SK-N-SH (cell line): ENCODE results near the gene HAO2. TPM values are rescaled to one million over a fixed set of nuclear protein-coding genes. Genes with fewer than 3 reads are reported as not detected.

Experiments used
- CTCF ChIA-PET: fragments of 300-600, 350-600 bp; formaldehyde crosslinking; extraction: SDS; loops from one replicate; lab custom pipeline; 2021; lab: Yijun Ruan, JAX
- POLR2A ChIA-PET: fragments of 350-600 bp; sonication (Branson Sonifier 250); formaldehyde crosslinking; extraction: SDS; loops from one replicate; lab custom pipeline; 2020; ENCODE audit warnings: antibody characterized with exemption, inconsistent platforms; lab: Yijun Ruan, JAX
- DNase-seq: peaks from one replicate; pipeline ENCODE4 v3.0.0; 2012
- H2AFZ ChIP-seq: fragments of 200-600 bp; sonication (generic); 2 replicates; pipeline ENCODE4 v1.8.1; 2016; ENCODE audit warnings: antibody characterized with exemption, mild to moderate bottlenecking, low read depth
- H3F3A ChIP-seq: fragments of 200-600 bp; sonication (generic); replicated peaks from 2 replicates; pipeline ENCODE3; 2016; ENCODE audit warnings: antibody characterized with exemption, mild to moderate bottlenecking; ENCODE audit not compliant: insufficient read depth
- H3K27ac ChIP-seq, 2 experiments: fragments of 200-500 bp in 1 of 2; fragments of 200-600 bp in 1 of 2; sonication (Bioruptor generic) in 1 of 2; sonication (generic), shearing (Covaris generic) in 1 of 2; 2 replicates each; pipeline versions ENCODE4 v1.5.1 to v1.6.1; 2014 to 2016; ENCODE audit warnings: low read depth in 2 of 2, inconsistent platforms in 1 of 2, low read length in 1 of 2, mild to moderate bottlenecking in 1 of 2, mixed read lengths in 1 of 2
- H3K27me3 ChIP-seq: fragments of 200-600 bp; sonication (generic), shearing (Covaris generic); 2 replicates; pipeline ENCODE4 v1.6.1; 2016; ENCODE audit warnings: mixed run types; ENCODE audit not compliant: insufficient read depth
- H3K36me3 ChIP-seq, 2 experiments: fragments of 200-500 bp in 1 of 2; fragments of 200-600 bp in 1 of 2; sonication (Bioruptor generic) in 1 of 2; sonication (generic) in 1 of 2; replicated peaks in 1 of 2; 2 replicates each; pipeline versions ENCODE3 to v1.5.1; 2014 to 2016; ENCODE audit warnings: low read length in 1 of 2, mild to moderate bottlenecking in 1 of 2; ENCODE audit not compliant: insufficient read depth in 2 of 2, control insufficient read depth in 1 of 2
- H3K4me1 ChIP-seq, 2 experiments: fragments of 200-500 bp in 1 of 2; fragments of 200-600 bp in 1 of 2; sonication (Bioruptor generic) in 1 of 2; sonication (generic), shearing (Covaris generic) in 1 of 2; 2 replicates each; pipeline versions ENCODE4 v1.5.1 to v1.6.1; 2014 to 2016; ENCODE audit warnings: low read depth in 1 of 2, low read length in 1 of 2, mixed run types in 1 of 2; ENCODE audit not compliant: insufficient read depth in 2 of 2, control insufficient read depth in 1 of 2
- H3K4me2 ChIP-seq: fragments of 200-600 bp; sonication (generic), shearing (Covaris generic); 2 replicates; pipeline ENCODE4 v1.6.1; 2017; ENCODE audit warnings: mixed run types
- H3K4me3 ChIP-seq, 2 experiments: fragments of 200-500 bp in 1 of 2; fragments of 200-600 bp in 1 of 2; sonication (Bioruptor generic) in 1 of 2; sonication (generic), shearing (Covaris generic) in 1 of 2; 2 replicates each; pipeline versions ENCODE4 v1.5.1 to v1.8.1; 2014 to 2016; ENCODE audit warnings: low read depth in 2 of 2, inconsistent platforms in 1 of 2, low read length in 1 of 2, mild to moderate bottlenecking in 1 of 2, mixed read lengths in 1 of 2, moderate library complexity in 1 of 2
- H3K79me2 ChIP-seq: fragments of 200-600 bp; sonication (generic); 2 replicates; pipeline ENCODE4 v1.8.1; 2017; ENCODE audit warnings: mild to moderate bottlenecking; ENCODE audit not compliant: insufficient read depth
- H3K9ac ChIP-seq: fragments of 200-600 bp; sonication (generic); 2 replicates; pipeline ENCODE4 v1.6.1; 2017; ENCODE audit warnings: mixed run types
- H3K9me2 ChIP-seq: fragments of 200-600 bp; sonication (generic); 2 replicates; pipeline ENCODE4 v1.6.1; 2017; ENCODE audit warnings: mixed run types
- H3K9me3 ChIP-seq: fragments of 200-600 bp; sonication (generic); 2 replicates; pipeline ENCODE4 v1.6.1; 2017; ENCODE audit warnings: mixed run types, mild to moderate bottlenecking, moderate library complexity
- H4K20me1 ChIP-seq: fragments of 200-600 bp; sonication (generic); 2 replicates; pipeline ENCODE4 v1.6.1; 2017; ENCODE audit warnings: mild to moderate bottlenecking, mixed run types; ENCODE audit not compliant: insufficient read depth
- EZH2phosphoT487 ChIP-seq: fragments of 200-600 bp; sonication (generic); IDR thresholded peaks from 2 replicates; pipeline ENCODE4 v1.6.1; 2017; ENCODE audit warnings: low read depth, mixed run types, mild to moderate bottlenecking, antibody characterized with exemption, moderate library complexity, borderline replicate concordance
- JUND ChIP-seq: IDR thresholded peaks from 2 replicates; pipeline ENCODE4 v1.4.0; 2012
- MEF2A ChIP-seq: IDR thresholded peaks from 2 replicates; pipeline ENCODE4 v1.4.0; 2012; ENCODE audit warnings: low read depth, borderline replicate concordance
- MXI1 ChIP-seq: IDR thresholded peaks from 2 replicates; pipeline ENCODE4 v1.6.1; 2012; ENCODE audit warnings: mild to moderate bottlenecking, low read depth, low read length, improper control_type of control experiment
- NFIC ChIP-seq: IDR thresholded peaks from 2 replicates; pipeline ENCODE4 v1.4.0; 2012; ENCODE audit warnings: borderline replicate concordance
- NRF1 ChIP-seq: IDR thresholded peaks from 2 replicates; pipeline ENCODE4 v1.6.1; 2012; ENCODE audit warnings: low read depth, mild to moderate bottlenecking, low read length
- PBX3 ChIP-seq: IDR thresholded peaks from 2 replicates; pipeline ENCODE4; 2012
- RAD21 ChIP-seq: IDR thresholded peaks from 2 replicates; pipeline ENCODE4 v1.6.1; 2012; ENCODE audit warnings: mild to moderate bottlenecking, low read length
- REST ChIP-seq: IDR thresholded peaks from 2 replicates; pipeline ENCODE4 v1.6.1; 2012; ENCODE audit warnings: mild to moderate bottlenecking, low read depth, low read length, moderate library complexity
- USF2 ChIP-seq: fragments of 150-350 bp; IDR thresholded peaks from 2 replicates; pipeline ENCODE4 v1.6.1; 2017; ENCODE audit warnings: antibody characterized with exemption, low read length, low read depth, borderline replicate concordance
- WGBS: methylation state at CpG from one replicate; pipeline ENCODE4 v1.1.6; 2017; ENCODE audit warnings: low lambda C conversion rate; 5-methylcytosine and 5-hydroxymethylcytosine counted together
- polyA plus RNA-seq, 3 experiments: library from polyadenylated mRNA; depleted of rRNA; stranded (reverse); fragments of >200 nt; gene quantifications; 2 replicates each; pipeline ENCODE4 v1.2.3, GENCODE V29; 2012
- small RNA-seq, 7 experiments: library from RNA; depleted of rRNA; stranded (forward); fragments of <200 nt; gene quantifications; one replicate each; pipeline ENCODE3, GENCODE V24; 2012

HAO2 gene
- polyA plus RNA-seq, 1 of the 3 experiments (the other 2 are of a cell fraction): not detected

- DNase-seq: no peak
- Histone ChIP-seq H3K4me3 (no peak overlapping the region), H3K4me1 (no peaks in the 10 kb centered on the region), H3K79me2 (no peaks in the 10 kb centered on the region), H3K9me2 (no peaks in the 10 kb centered on the region), H3K36me3 (no peaks in the 10 kb centered on the region), H3F3A (no peaks in the 10 kb centered on the region), H4K20me1 (no peaks in the 10 kb centered on the region), H3K9ac (no peak overlapping the region), H3K27ac (no peak overlapping the region), H3K9me3 (no peaks in the 10 kb centered on the region), H3K4me2 (no peak overlapping the region), H3K27me3 (peaks cover 14% of the 10 kb centered on the region; the same call in 1 of the 2 replicates), H2AFZ (no peak overlapping the region)
- WGBS: 2% methylated on average over 8 of the region's 8 CpGs
- ChIA-PET POLR2A (no interaction called here), CTCF (interaction anchor here (0.7 to 1.1 kb wide), 2 partner anchors 519 to 542 kb away, joined by 3 read pairs; no protein-coding TSS in a partner anchor)
- no peak for TF ChIP-seq NFIC
Observed at GRCh38 chr1:119440721-119441307, 72.2 kb downstream of the HAO2 start.

GRCh38 chr1:119442756-119443155, 74.2 kb downstream of the HAO2 start:
- no peaks in the 10 kb centered on the region for H3F3A ChIP-seq
- no peak for DNase-seq
- 10% methylated on average over 6 of the region's 6 CpGs for WGBS
- no peak overlapping the region for H2AFZ ChIP-seq
- H3K36me3 ChIP-seq: no peaks in the 10 kb centered on the region
- TF ChIP-seq EZH2phosphoT487 (no peak), PBX3 (no peak), JUND (no peak), RAD21 (no peak), NRF1 (no peak), USF2 (no peak), MXI1 (no peak), REST (no peak), MEF2A (no peak)
- no peak overlapping the region for H3K4me3 ChIP-seq
- H3K4me2 ChIP-seq: no peak overlapping the region
- ChIA-PET POLR2A (no interaction called here), CTCF (no interaction called here)
- no peaks in the 10 kb centered on the region for H3K4me1 ChIP-seq
- peaks cover 14% of the 10 kb centered on the region; the same call in 1 of the 2 replicates for H3K27me3 ChIP-seq
- H3K9me2 ChIP-seq: no peaks in the 10 kb centered on the region
- H4K20me1 ChIP-seq: no peaks in the 10 kb centered on the region
- no peak overlapping the region for H3K27ac ChIP-seq
- H3K9ac ChIP-seq: no peak overlapping the region
- H3K79me2 ChIP-seq: no peaks in the 10 kb centered on the region
- no peaks in the 10 kb centered on the region for H3K9me3 ChIP-seq

Small RNA genes within 50 kb of the gene (small RNA-seq; reads per million reads assigned to genes)
- gene RNU1-75P: 0 reads per million in 7 experiments

Other genes with a start within 250 kb of the HAO2 start
- 3.6 and 4.8 TPM in 2 replicates for gene WARS2, start 228.1 kb upstream of the HAO2 start, polyA plus RNA-seq (2012; rRNA removed)
- not detected in 2 replicates for gene HSD3B2, start 46.4 kb downstream of the HAO2 start, polyA plus RNA-seq (2012; rRNA removed)
- gene HSD3B1, start 138.4 kb downstream of the HAO2 start, polyA plus RNA-seq (2012; rRNA removed): not detected in 2 replicates